ENCODE results near the gene RTN4RL1. TPM values are rescaled to one million over a fixed set of nuclear protein-coding genes. Genes with fewer than 3 reads are reported as not detected.

Gene RTN4RL1
- total and polyA plus RNA-seq, 2 of the 13 experiments (the other 11 are each of a cell fraction or from before 2014, with no cell fraction given), result 0.01 TPM; not detected in 1

GRCh38 chr17:1997927-1998742, 27.0 kb downstream of the RTN4RL1 start (continued):
- TF ChIP-seq NRL (CRISPR knock-in tag; IDR thresholded peaks at IDR 0.05; ENCODE audit: borderline replicate concordance), result 0 out of 2 replicates have a peak, but pooled peaks have one; percentile 29
- TF ChIP-seq DPF2 (CRISPR knock-in tag; IDR thresholded peaks at IDR 0.05; ENCODE audit: borderline replicate concordance, low read depth), result no peak
- no peak for TF ChIP-seq ZNF17 (CRISPR knock-in tag; IDR thresholded peaks at IDR 0.05)
- no peak for TF ChIP-seq ZNF235 (CRISPR knock-in tag; IDR thresholded peaks at IDR 0.05; ENCODE audit: borderline replicate concordance)
- TF ChIP-seq MNT (IDR thresholded peaks at IDR 0.05), result no peak
- TF ChIP-seq ZBTB3 (CRISPR knock-in tag; IDR thresholded peaks at IDR 0.05; ENCODE audit: borderline replicate concordance, low read depth), result no peak
- TF ChIP-seq FOXO4 (CRISPR knock-in tag; conservative IDR thresholded peaks at IDR 0.05), result no peak
- no peak for TF ChIP-seq BATF2 (CRISPR knock-in tag; IDR thresholded peaks at IDR 0.05)
- peak; percentile 62 for TF ChIP-seq ARID5B (CRISPR knock-in tag; IDR thresholded peaks at IDR 0.05)
- TF ChIP-seq ZNF281 (CRISPR knock-in tag; IDR thresholded peaks at IDR 0.05; ENCODE audit: borderline replicate concordance), result peak; percentile 95
- TF ChIP-seq TFAP4 (IDR thresholded peaks at IDR 0.05; ENCODE audit: borderline replicate concordance, low read depth), result no peak
- TF ChIP-seq ATF3 (CRISPR knock-in tag; IDR thresholded peaks at IDR 0.05), result peak; percentile 13; the same call in 1 of the 2 replicates

All from HepG2 (cell line).